ENCODE data around the gene RFX1. TPM values are rescaled to one million over a fixed set of nuclear protein-coding genes. Genes with fewer than 3 reads are reported as not detected.
"Not testable (repeated sequence)": the region's sequence is repeated elsewhere in the genome, so short reads cannot be mapped to it uniquely, and the experiment has no call there.

The RFX1 gene
- total and polyA plus RNA-seq, 9 of the 15 experiments (the other 6 are each of a cell fraction or from before 2014, with no cell fraction given) = 0.14 to 19.3 (median 1.2) TPM

- intact Hi-C loops (cut with micrococcal nuclease); H3K9me1 ChIP-seq (ENCODE audit: control insufficient read depth, insufficient read depth, low read length); H2AFZ ChIP-seq (ENCODE audit: low read depth, low read length); in situ Hi-C loops (cut with MboI); DNase-seq (ENCODE audit: extremely low read depth in 1 of 4, low spot score in 3 of 4); ATAC-seq; H3K27me3 ChIP-seq (ENCODE audit: control insufficient read depth in 2 of 2, insufficient read depth in 2 of 2, low read length in 2 of 2); H3K9ac ChIP-seq (ENCODE audit: insufficient read depth in 1 of 2, low read depth in 2 of 2, low read length in 2 of 2); H3K4me2 ChIP-seq (ENCODE audit: insufficient read depth, low read length); H3K27ac ChIP-seq (ENCODE audit: extremely low read depth, low read depth, low read length); BruUV-seq (replicated peaks); H3K9me3 ChIP-seq (replicated peaks; ENCODE audit: control insufficient read depth, insufficient read depth, low read depth, low read length); H3K79me2 ChIP-seq (ENCODE audit: control insufficient read depth, insufficient read depth, low read length); H4K20me1 ChIP-seq (replicated peaks; ENCODE audit: control insufficient read depth, insufficient read depth, low read length); H3K4me3 ChIP-seq; POLR2A ChIA-PET: not testable (repeated sequence)
- CTCF ChIA-PET (ENCODE audit: low intra/inter-chr PET ratio) = interaction anchor here (0.5 kb wide), 1 partner anchor 101 kb away, joined by 3 read pairs; no protein-coding TSS in a partner anchor
- peak; percentile 73 for TF ChIP-seq CEBPB (tag; IDR thresholded peaks at IDR 0.05)
- H3K4me1 ChIP-seq (replicated peaks in 1 of 2; ENCODE audit: control insufficient read depth in 2 of 2, insufficient read depth in 2 of 2, low read length in 2 of 2) = peaks cover 0 to 15% of the 10 kb centered on the region in 2 experiments; a peak in 2 of 5 replicates
- 91% methylated on average over 3 of the region's 3 CpGs for WGBS (ENCODE audit: insufficient coverage, low coverage, missing lambda C conversion rate)
- peak; percentile 15 for FAIRE-seq
- peaks cover 57% of the 10 kb centered on the region; the same call in 2 of the 3 replicates for H3K36me3 ChIP-seq (ENCODE audit: control insufficient read depth, insufficient read depth, low read length)
Measured at GRCh38 chr19:13973479-13973878, 32.6 kb downstream of the RFX1 start.

GRCh38 chr19:13972368-13973155 is 33.6 kb downstream of the RFX1 start:
- FAIRE-seq (no peak), ATAC-seq (no peak), DNase-seq (ENCODE audit: extremely low read depth in 1 of 4, low spot score in 3 of 4) (no peak)
- intact Hi-C loops (cut with micrococcal nuclease) = no loop called here
- no peak overlapping the region for H3K4me2 ChIP-seq (ENCODE audit: insufficient read depth, low read length)
- BruUV-seq (replicated peaks) = no TSS peak
- in situ Hi-C loops (cut with MboI) = no loop called here
- ChIA-PET POLR2A (no interaction called here), CTCF (ENCODE audit: low intra/inter-chr PET ratio) (no interaction called here)
- H3K27ac ChIP-seq (ENCODE audit: extremely low read depth, low read depth, low read length) = no peak overlapping the region
- H3K9ac ChIP-seq (ENCODE audit: insufficient read depth in 1 of 2, low read depth in 2 of 2, low read length in 2 of 2) = no peak overlapping the region
- H3K4me3 ChIP-seq = no peak overlapping the region
- 92% methylated on average over 24 of the region's 37 CpGs for WGBS (ENCODE audit: insufficient coverage, low coverage, missing lambda C conversion rate)
- H2AFZ ChIP-seq (ENCODE audit: low read depth, low read length) = no peak overlapping the region
- peaks cover 0 to 6% of the 10 kb centered on the region in 2 experiments; a peak in 2 of 5 replicates for H3K4me1 ChIP-seq (replicated peaks in 1 of 2; ENCODE audit: control insufficient read depth in 2 of 2, insufficient read depth in 2 of 2, low read length in 2 of 2)
- H3K27me3 ChIP-seq (ENCODE audit: control insufficient read depth in 2 of 2, insufficient read depth in 2 of 2, low read length in 2 of 2) = no peaks in the 10 kb centered on the region
- H3K79me2 ChIP-seq (ENCODE audit: control insufficient read depth, insufficient read depth, low read length) = no peaks in the 10 kb centered on the region
- no peaks in the 10 kb centered on the region for H3K9me1 ChIP-seq (ENCODE audit: control insufficient read depth, insufficient read depth, low read length)
- peaks cover 60% of the 10 kb centered on the region for H3K36me3 ChIP-seq (ENCODE audit: control insufficient read depth, insufficient read depth, low read length)
- no peaks in the 10 kb centered on the region for H4K20me1 ChIP-seq (replicated peaks; ENCODE audit: control insufficient read depth, insufficient read depth, low read length)
- H3K9me3 ChIP-seq (replicated peaks; ENCODE audit: control insufficient read depth, insufficient read depth, low read depth, low read length) = no peaks in the 10 kb centered on the region
- TF ChIP-seq NCOR1 (IDR thresholded peaks at IDR 0.05) = no peak
- TF ChIP-seq E2F1 (CRISPR knock-in tag; IDR thresholded peaks at IDR 0.05) = no peak
- no peak for TF ChIP-seq XRCC4 (IDR thresholded peaks at IDR 0.05; ENCODE audit: extremely low read depth, insufficient read depth, insufficient read length)
- TF ChIP-seq PHB (CRISPR knock-in tag; IDR thresholded peaks at IDR 0.05) = no peak
- no peak for TF ChIP-seq HDAC8 (tag; IDR thresholded peaks at IDR 0.05)
- TF ChIP-seq ZNF408 (CRISPR knock-in tag; IDR thresholded peaks at IDR 0.05; ENCODE audit: low read depth) = no peak
- no peak for TF ChIP-seq KLF1 (tag; IDR thresholded peaks at IDR 0.05)
- TF ChIP-seq PTBP1 (IDR thresholded peaks at IDR 0.05; ENCODE audit: low read depth, low read length) = 0 out of 2 replicates have a peak, but pooled peaks have one; percentile 47
- TF ChIP-seq NFYB (IDR thresholded peaks at IDR 0.05; ENCODE audit: extremely low read depth, insufficient read length) = no peak
- TF ChIP-seq MAZ (CRISPR knock-in tag; conservative IDR thresholded peaks at IDR 0.05 in 1 of 2, IDR thresholded peaks at IDR 0.05 in 1 of 2) = no peak
- no peak for TF ChIP-seq ZKSCAN3 (CRISPR knock-in tag; IDR thresholded peaks at IDR 0.05)
- TF ChIP-seq ZNF23 (CRISPR knock-in tag; IDR thresholded peaks at IDR 0.05) = no peak
- TF ChIP-seq SLC30A9 (CRISPR knock-in tag; IDR thresholded peaks at IDR 0.05) = no peak
- no peak for TF ChIP-seq RFX1 (IDR thresholded peaks at IDR 0.05)
- TF ChIP-seq EHMT2 (IDR thresholded peaks at IDR 0.05) = no peak
- no peak for TF ChIP-seq RNF2 (IDR thresholded peaks at IDR 0.05)
